Measurements from ENCODE around the gene ADGRG2.

DNA sequence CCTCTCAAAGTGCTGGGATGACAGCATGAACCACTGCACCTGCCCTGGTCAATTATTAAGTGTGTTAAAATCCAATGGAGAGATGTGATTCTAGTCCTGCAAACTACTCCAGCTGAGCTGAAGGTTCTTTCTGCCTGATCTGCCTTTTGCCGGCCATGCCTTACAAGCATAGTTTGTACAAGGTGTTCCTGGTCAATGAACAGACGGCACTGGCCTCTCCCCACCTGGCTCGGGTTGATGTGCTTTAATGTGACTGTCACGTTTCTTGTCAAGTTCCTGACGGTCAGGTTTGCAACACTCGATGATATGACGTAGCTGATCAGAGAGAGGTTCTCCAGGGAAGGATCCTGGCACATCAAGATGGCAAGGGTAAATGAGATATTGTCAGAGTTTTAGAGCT is 115.3 kb downstream of the ADGRG2 start:
- TF ChIP-seq, protein P1, sequence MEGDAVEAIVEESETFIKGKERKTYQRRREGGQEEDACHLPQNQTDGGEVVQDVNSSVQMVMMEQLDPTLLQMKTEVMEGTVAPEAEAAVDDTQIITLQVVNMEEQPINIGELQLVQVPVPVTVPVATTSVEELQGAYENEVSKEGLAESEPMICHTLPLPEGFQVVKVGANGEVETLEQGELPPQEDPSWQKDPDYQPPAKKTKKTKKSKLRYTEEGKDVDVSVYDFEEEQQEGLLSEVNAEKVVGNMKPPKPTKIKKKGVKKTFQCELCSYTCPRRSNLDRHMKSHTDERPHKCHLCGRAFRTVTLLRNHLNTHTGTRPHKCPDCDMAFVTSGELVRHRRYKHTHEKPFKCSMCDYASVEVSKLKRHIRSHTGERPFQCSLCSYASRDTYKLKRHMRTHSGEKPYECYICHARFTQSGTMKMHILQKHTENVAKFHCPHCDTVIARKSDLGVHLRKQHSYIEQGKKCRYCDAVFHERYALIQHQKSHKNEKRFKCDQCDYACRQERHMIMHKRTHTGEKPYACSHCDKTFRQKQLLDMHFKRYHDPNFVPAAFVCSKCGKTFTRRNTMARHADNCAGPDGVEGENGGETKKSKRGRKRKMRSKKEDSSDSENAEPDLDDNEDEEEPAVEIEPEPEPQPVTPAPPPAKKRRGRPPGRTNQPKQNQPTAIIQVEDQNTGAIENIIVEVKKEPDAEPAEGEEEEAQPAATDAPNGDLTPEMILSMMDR (tag by site-specific recombination; IDR thresholded peaks at IDR 0.05) = no peak
- no peak for TF ChIP-seq GLIS2 (tag by site-specific recombination; IDR thresholded peaks at IDR 0.05)

All from HEK293 (cell line).